ENCODE data around the gene BCR.

The BCR gene

GRCh38 chr22:23278883-23279675 is 98.8 kb downstream of the BCR start:
- H3K4me3 ChIP-seq (ENCODE audit: low read depth, low read length), result no peak overlapping the region
- no peak for TF ChIP-seq CTCF (IDR thresholded peaks at IDR 0.05; ENCODE audit: low read depth, low read length)
- in situ Hi-C loops (cut with HindIII; ENCODE audit: low sequenced_read_pairs), result no loop called here
- DNase-seq (ENCODE audit: low read depth, low spot score), result no peak

- in situ Hi-C loops (cut with HindIII; ENCODE audit: low sequenced_read_pairs), result no loop called here
- DNase-seq (ENCODE audit: low read depth, low spot score), result no peak
- no peak for TF ChIP-seq CTCF (IDR thresholded peaks at IDR 0.05; ENCODE audit: low read depth, low read length)
- no peak overlapping the region for H3K4me3 ChIP-seq (ENCODE audit: low read depth, low read length)
Observed at GRCh38 chr22:23279781-23280180, 99.5 kb downstream of the BCR start.

- no peak for TF ChIP-seq CTCF (IDR thresholded peaks at IDR 0.05; ENCODE audit: low read depth, low read length)
- in situ Hi-C loops (cut with HindIII; ENCODE audit: low sequenced_read_pairs), result no loop called here
- H3K4me3 ChIP-seq (ENCODE audit: low read depth, low read length), result no peak overlapping the region
- DNase-seq (ENCODE audit: low read depth, low spot score), result no peak
Observed at GRCh38 chr22:23280356-23281052, 100.2 kb downstream of the BCR start.

- DNase-seq (ENCODE audit: low read depth, low spot score), result no peak
- TF ChIP-seq CTCF (IDR thresholded peaks at IDR 0.05; ENCODE audit: low read depth, low read length), result no peak
- in situ Hi-C loops (cut with HindIII; ENCODE audit: low sequenced_read_pairs), result no loop called here
- H3K4me3 ChIP-seq (ENCODE audit: low read depth, low read length), result no peak overlapping the region
Observed at GRCh38 chr22:23281053-23281405, 100.7 kb downstream of the BCR start.

- H3K4me3 ChIP-seq (ENCODE audit: low read depth, low read length), result no peak overlapping the region
- in situ Hi-C loops (cut with HindIII; ENCODE audit: low sequenced_read_pairs), result no loop called here
- peak; percentile 93 for TF ChIP-seq CTCF (IDR thresholded peaks at IDR 0.05; ENCODE audit: low read depth, low read length)
- peak; percentile 76 for DNase-seq (ENCODE audit: low read depth, low spot score)
Observed at GRCh38 chr22:23281406-23282088, 101.2 kb downstream of the BCR start.

- no peak overlapping the region for H3K4me3 ChIP-seq (ENCODE audit: low read depth, low read length)
- TF ChIP-seq CTCF (IDR thresholded peaks at IDR 0.05; ENCODE audit: low read depth, low read length), result no peak
- DNase-seq (ENCODE audit: low read depth, low spot score), result peak; percentile 83
- in situ Hi-C loops (cut with HindIII; ENCODE audit: low sequenced_read_pairs), result no loop called here
Observed at GRCh38 chr22:23282089-23282501, 101.8 kb downstream of the BCR start.
